IMR-90 (cell line): ENCODE data around the gene SPATA2L. TPM values are rescaled to one million over a fixed set of nuclear protein-coding genes. Genes with fewer than 3 reads are reported as not detected.

Experiments used
- ATAC-seq: fragments of 200-7000 bp; cut with Tn5 transposase; 2 replicates; pipeline ENCODE4 v1.9.1; 2020; ENCODE audit warnings: low read depth, mild to moderate bottlenecking, moderate library complexity
- BruUV-seq: library from RNA; stranded (reverse); fragments of 400-500 nt; replicated peaks from 2 replicates; lab custom pipeline; 2021; lab: Mats Ljungman, UMichigan
- CTCF ChIA-PET: fragments of 300-600 bp; formaldehyde crosslinking; extraction: SDS; loops from one replicate; lab custom pipeline; 2021; ENCODE audit warnings: antibody characterized with exemption; lab: Yijun Ruan, JAX
- POLR2A ChIA-PET: fragments of 300-600 bp; sonication (Branson Sonifier 250); formaldehyde crosslinking; loops from one replicate; lab custom pipeline; 2022; ENCODE audit warnings: antibody characterized with exemption; ENCODE audit not compliant: unreplicated experiment; lab: Charles Lee
- DNase-seq: peaks from one replicate; pipeline ENCODE4 v3.0.0; 2013
- H2AFZ ChIP-seq: replicated peaks from 2 replicates; pipeline ENCODE3; 2013; ENCODE audit warnings: low read length, mild to moderate bottlenecking; ENCODE audit not compliant: poor library complexity
- H2AK5ac ChIP-seq: 2 replicates; pipeline ENCODE4 v1.6.1; 2013; ENCODE audit warnings: low read depth, low read length, inconsistent platforms
- H2AK9ac ChIP-seq: replicated peaks from 2 replicates; pipeline ENCODE3; 2013; ENCODE audit warnings: mild to moderate bottlenecking, low read depth, low read length, moderate library complexity; ENCODE audit not compliant: poor library complexity
- H2BK120ac ChIP-seq: 2 replicates; pipeline ENCODE4 v1.6.1; 2013; ENCODE audit warnings: low read depth, low read length, inconsistent platforms
- H2BK15ac ChIP-seq: 3 replicates; pipeline ENCODE4 v1.6.1; 2013; ENCODE audit warnings: low read depth, low read length, inconsistent platforms
- H2BK20ac ChIP-seq: 2 replicates; pipeline ENCODE4 v1.6.1; 2013; ENCODE audit warnings: low read depth, mild to moderate bottlenecking, inconsistent platforms, low read length, moderate library complexity
- H2BK5ac ChIP-seq: 2 replicates; pipeline ENCODE4 v1.6.1; 2013; ENCODE audit warnings: mild to moderate bottlenecking, low read depth, low read length, inconsistent platforms; ENCODE audit not compliant: poor library complexity, severe bottlenecking
- H3K14ac ChIP-seq: replicated peaks from 2 replicates; pipeline ENCODE4 v1.6.1; 2013; ENCODE audit warnings: low read depth, low read length, inconsistent platforms
- H3K18ac ChIP-seq: 2 replicates; pipeline ENCODE4 v1.6.1; 2013; ENCODE audit warnings: low read depth, low read length, control low read depth
- H3K23ac ChIP-seq: 2 replicates; pipeline ENCODE4 v1.6.1; 2013; ENCODE audit warnings: low read depth, low read length, inconsistent platforms
- H3K27ac ChIP-seq: 2 replicates; pipeline ENCODE4 v1.5.1; 2013; ENCODE audit warnings: mild to moderate bottlenecking, control low read depth, low read length; ENCODE audit not compliant: insufficient read depth
- H3K27me3 ChIP-seq: 2 replicates; pipeline ENCODE4 v1.6.1; 2013; ENCODE audit warnings: low read length; ENCODE audit not compliant: control insufficient read depth, insufficient read depth
- H3K36me3 ChIP-seq: 2 replicates; pipeline ENCODE4 v1.6.1; 2013; ENCODE audit warnings: low read length, mixed read lengths; ENCODE audit not compliant: control insufficient read depth, insufficient read depth
- H3K4ac ChIP-seq: 2 replicates; pipeline ENCODE4 v1.6.1; 2013; ENCODE audit warnings: low read depth, low read length, inconsistent platforms
- H3K4me1 ChIP-seq: 2 replicates; pipeline ENCODE4 v1.6.1; 2013; ENCODE audit warnings: low read length, mixed read lengths; ENCODE audit not compliant: control insufficient read depth, insufficient read depth
- H3K4me2 ChIP-seq: 2 replicates; pipeline ENCODE4 v1.6.1; 2013; ENCODE audit warnings: low read depth, mild to moderate bottlenecking, control low read depth, low read length, moderate library complexity
- H3K4me3 ChIP-seq: 2 replicates; pipeline ENCODE4 v1.5.1; 2013; ENCODE audit warnings: low read depth, mild to moderate bottlenecking, control low read depth, low read length, moderate library complexity; ENCODE audit not compliant: insufficient read depth
- H3K56ac ChIP-seq: 2 replicates; pipeline ENCODE4 v1.6.1; 2013; ENCODE audit warnings: low read length, inconsistent platforms; ENCODE audit not compliant: insufficient read depth; ENCODE audit errors: extremely low read depth
- H3K79me1 ChIP-seq, 2 experiments: 2 replicates each; pipeline ENCODE4 v1.6.1; 2013; ENCODE audit warnings: low read length in 2 of 2, inconsistent platforms in 1 of 2, low read depth in 1 of 2
- H3K9ac ChIP-seq: 2 replicates; pipeline ENCODE4 v1.6.1; 2013; ENCODE audit warnings: low read depth, low read length, control low read depth
- H3K9me1 ChIP-seq: 2 replicates; pipeline ENCODE4 v1.6.1; 2013; ENCODE audit warnings: low read length, inconsistent platforms; ENCODE audit not compliant: insufficient read depth
- H3K9me3 ChIP-seq: 2 replicates; pipeline ENCODE4 v1.6.1; 2013; ENCODE audit warnings: low read length; ENCODE audit not compliant: control insufficient read depth, insufficient read depth
- H4K20me1 ChIP-seq: 2 replicates; pipeline ENCODE4 v1.6.1; 2013; ENCODE audit warnings: low read length, inconsistent platforms; ENCODE audit not compliant: insufficient read depth
- H4K5ac ChIP-seq: 2 replicates; pipeline ENCODE4 v1.6.1; 2013; ENCODE audit warnings: mild to moderate bottlenecking, low read depth, low read length, control low read depth
- H4K8ac ChIP-seq, 2 experiments: 2 replicates each; pipeline ENCODE4 v1.6.1; 2013; ENCODE audit warnings: low read depth in 2 of 2, low read length in 2 of 2, control low read depth in 1 of 2, inconsistent platforms in 1 of 2
- H4K91ac ChIP-seq: 2 replicates; pipeline ENCODE4 v1.6.1; 2013; ENCODE audit warnings: low read depth, low read length, inconsistent platforms; ENCODE audit not compliant: insufficient read depth
- CEBPB ChIP-seq: IDR thresholded peaks from 2 replicates; pipeline ENCODE4 v1.6.1; 2012; ENCODE audit warnings: low read depth, low read length, improper control_type of control experiment
- MAFK ChIP-seq: IDR thresholded peaks from 2 replicates; pipeline ENCODE4 v1.6.1; 2012; ENCODE audit warnings: low read depth, low read length, improper control_type of control experiment
- MAZ ChIP-seq: IDR thresholded peaks from 2 replicates; pipeline ENCODE4 v1.6.1; 2012; ENCODE audit warnings: low read depth, mild to moderate bottlenecking, low read length, improper control_type of control experiment, moderate library complexity, borderline replicate concordance
- MXI1 ChIP-seq: IDR thresholded peaks from 2 replicates; pipeline ENCODE4 v1.6.1; 2012; ENCODE audit warnings: low read depth, mild to moderate bottlenecking, low read length, moderate library complexity, borderline replicate concordance
- NFE2L2 ChIP-seq: fragments of 150-350 bp; IDR thresholded peaks from 2 replicates; pipeline ENCODE4 v1.6.1; 2016; ENCODE audit warnings: low read depth, mild to moderate bottlenecking, low read length
- POLR2A ChIP-seq: IDR thresholded peaks from 2 replicates; pipeline ENCODE4 v1.6.1; 2012; ENCODE audit warnings: mild to moderate bottlenecking, low read depth, low read length
- RAD21 ChIP-seq: IDR thresholded peaks from 2 replicates; pipeline ENCODE4 v1.6.1; 2012; ENCODE audit warnings: low read length, improper control_type of control experiment
- RCOR1 ChIP-seq: IDR thresholded peaks from 2 replicates; pipeline ENCODE4 v1.6.1; 2012; ENCODE audit warnings: mild to moderate bottlenecking, low read length, improper control_type of control experiment; ENCODE audit not compliant: insufficient replicate concordance
- RFX5 ChIP-seq: IDR thresholded peaks from 2 replicates; pipeline ENCODE4 v1.8.0; 2012; ENCODE audit warnings: low read depth, mild to moderate bottlenecking, low read length, moderate library complexity
- SMC3 ChIP-seq: fragments of 150-350 bp; IDR thresholded peaks from 2 replicates; pipeline ENCODE4 v1.6.1; 2016; ENCODE audit warnings: low read depth, mild to moderate bottlenecking, antibody characterized with exemption, low read length, moderate library complexity
- WGBS, 2 experiments: methylation state at CpG; one replicate each; pipeline versions ENCODE4 v1.1.5 to v1.1.7; 2013; ENCODE audit warnings: missing lambda C conversion rate in 2 of 2; ENCODE audit not compliant: insufficient read length in 1 of 2; ENCODE audit errors: extremely low coverage in 2 of 2; 5-methylcytosine and 5-hydroxymethylcytosine counted together
- dilution Hi-C: fragments of 300-500 bp; cut with HindIII; formaldehyde crosslinking; loops from one replicate; pipeline ENCODE4 v1.14.3; 2018; ENCODE audit warnings: low sequenced_read_pairs; ENCODE audit not compliant: unreplicated experiment
- in situ Hi-C: fragments of 300-500 bp; cut with MboI; formaldehyde crosslinking; loops from 3 replicates; pipeline ENCODE4 v1.14.3; 2019; ENCODE audit warnings: low sequenced_read_pairs, inconsistent platforms, mixed read lengths
- intact Hi-C: fragments of 100-400 bp; cut with micrococcal nuclease; formaldehyde crosslinking; loops from 2 replicates; pipeline ENCODE4 v1.10.0; 2022
- polyA plus RNA-seq, 3 experiments: library from polyadenylated mRNA; depleted of rRNA; stranded (reverse); fragments of >200 nt; gene quantifications; 2 replicates each; pipeline ENCODE4 v1.2.3, GENCODE V29; 2012; ENCODE audit warnings: low replicate concordance in 1 of 3
- total RNA-seq: library from RNA; depleted of rRNA; stranded (reverse); fragments of >200 nt; gene quantifications from 2 replicates; pipeline ENCODE4 v1.2.3, GENCODE V29; 2012
- TF ChIP-seq, protein P1 (sequence below): fragments of 150-350 bp; IDR thresholded peaks from 2 replicates; pipeline ENCODE4 v1.6.1; 2016; ENCODE audit warnings: low read depth, mild to moderate bottlenecking, low read length, moderate library complexity, borderline replicate concordance
- TF ChIP-seq, protein P2 (sequence below): fragments of 150-350 bp; IDR thresholded peaks from 2 replicates; pipeline ENCODE4 v1.6.1; 2017; ENCODE audit warnings: mild to moderate bottlenecking, antibody characterized with exemption, low read length, low read depth
- TF ChIP-seq, protein P3 (sequence below): conservative IDR thresholded peaks from 2 replicates; pipeline ENCODE4 v1.5.1; 2012; ENCODE audit warnings: mild to moderate bottlenecking, low read depth, low read length, improper control_type of control experiment

Gene SPATA2L
- total and polyA plus RNA-seq, 2 of the 4 experiments (the other 2 are of a cell fraction), result 4.8 to 6.9 TPM

DNA sequence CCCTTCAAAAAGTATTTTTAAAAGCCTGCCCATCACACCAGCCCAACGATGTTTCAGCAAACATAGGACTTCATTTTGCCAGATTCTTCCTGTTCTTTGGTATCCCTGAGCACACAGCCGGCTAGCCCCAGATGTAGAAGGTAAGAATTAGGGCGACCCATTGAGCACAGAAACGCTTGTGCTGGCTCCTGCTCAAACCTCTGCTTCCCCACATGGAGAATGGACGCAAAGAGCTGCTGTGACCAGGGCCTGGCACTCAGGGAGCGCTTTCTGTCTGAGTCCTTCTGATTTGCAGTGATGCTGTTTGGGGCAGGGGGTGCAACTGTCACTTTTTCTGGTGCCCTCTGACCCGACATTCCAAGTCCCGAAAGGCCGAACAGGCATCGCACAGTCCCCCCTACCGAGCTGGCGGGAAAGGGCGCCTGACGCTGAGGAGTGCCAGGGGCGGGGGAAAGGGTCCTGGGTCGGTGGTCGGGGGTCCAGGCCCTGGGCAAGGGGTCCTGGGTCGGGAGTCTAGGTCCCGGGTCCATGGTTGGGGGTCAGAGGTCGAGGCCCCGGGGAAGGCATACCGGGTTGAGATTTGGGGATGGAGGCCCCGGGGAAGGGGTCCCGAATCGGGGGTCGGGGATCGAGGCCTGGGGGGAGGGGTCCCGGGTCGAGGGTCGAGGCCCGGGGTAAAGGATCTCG is 44.9 kb downstream of the SPATA2L start:
- WGBS, 2 experiments, result 19% methylated on average over 12 of the region's 32 CpGs; no CpG with 5 or more reads in 1 of the 2 experiments
- CTCF ChIA-PET, result no interaction called here

More for the DNA sequence above, 44.9 kb downstream of the SPATA2L start:
- no peak overlapping the region for H2AK5ac ChIP-seq
- H4K8ac ChIP-seq, result no peak overlapping the region; a peak in 1 of 4 replicates
- H3K4me2 ChIP-seq, result peak overlapping the region; percentile 94
- in situ Hi-C loops, result no loop called here
- H3K4ac ChIP-seq, result peak overlapping the region; percentile 98; the same call in 1 of the 2 replicates
- H2BK120ac ChIP-seq, result no peak overlapping the region
- intact Hi-C loops, result no loop called here
- H3K27ac ChIP-seq, result peak overlapping the region; percentile 24; the same call in 1 of the 2 replicates
- DNase-seq (no peak), ATAC-seq (no peak)
- H2AK9ac ChIP-seq, result peak overlapping the region; percentile 85
- H4K91ac ChIP-seq, result no peak overlapping the region
- peaks cover 33% of the 10 kb centered on the region for H4K20me1 ChIP-seq
- dilution Hi-C loops, result no loop called here
- no TSS peak for BruUV-seq
- H3K27me3 ChIP-seq, result no peaks in the 10 kb centered on the region
- H2BK5ac ChIP-seq, result no peak overlapping the region
- H3K23ac ChIP-seq, result 0 out of 2 replicates have a peak overlapping the region, but pooled peaks have one; percentile 51
- H3K18ac ChIP-seq, result no peak overlapping the region
- H3K4me1 ChIP-seq, result peaks cover 7% of the 10 kb centered on the region
- peaks cover 12% of the 10 kb centered on the region; the same call in 1 of the 2 replicates for H3K9me1 ChIP-seq
- POLR2A ChIA-PET, result interaction anchor here (0.7 kb wide), 1 partner anchor 91 kb away, joined by 6 read pairs; no protein-coding TSS in a partner anchor
- peaks cover 23 to 67% of the 10 kb centered on the region in 2 experiments for H3K79me1 ChIP-seq
- H2AFZ ChIP-seq, result no peak overlapping the region
- no peak for TF ChIP-seq MAZ
- TF ChIP-seq, protein P1, sequence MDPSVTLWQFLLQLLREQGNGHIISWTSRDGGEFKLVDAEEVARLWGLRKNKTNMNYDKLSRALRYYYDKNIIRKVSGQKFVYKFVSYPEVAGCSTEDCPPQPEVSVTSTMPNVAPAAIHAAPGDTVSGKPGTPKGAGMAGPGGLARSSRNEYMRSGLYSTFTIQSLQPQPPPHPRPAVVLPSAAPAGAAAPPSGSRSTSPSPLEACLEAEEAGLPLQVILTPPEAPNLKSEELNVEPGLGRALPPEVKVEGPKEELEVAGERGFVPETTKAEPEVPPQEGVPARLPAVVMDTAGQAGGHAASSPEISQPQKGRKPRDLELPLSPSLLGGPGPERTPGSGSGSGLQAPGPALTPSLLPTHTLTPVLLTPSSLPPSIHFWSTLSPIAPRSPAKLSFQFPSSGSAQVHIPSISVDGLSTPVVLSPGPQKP, result no peak
- TF ChIP-seq RAD21, result no peak
- TF ChIP-seq, protein P2, sequence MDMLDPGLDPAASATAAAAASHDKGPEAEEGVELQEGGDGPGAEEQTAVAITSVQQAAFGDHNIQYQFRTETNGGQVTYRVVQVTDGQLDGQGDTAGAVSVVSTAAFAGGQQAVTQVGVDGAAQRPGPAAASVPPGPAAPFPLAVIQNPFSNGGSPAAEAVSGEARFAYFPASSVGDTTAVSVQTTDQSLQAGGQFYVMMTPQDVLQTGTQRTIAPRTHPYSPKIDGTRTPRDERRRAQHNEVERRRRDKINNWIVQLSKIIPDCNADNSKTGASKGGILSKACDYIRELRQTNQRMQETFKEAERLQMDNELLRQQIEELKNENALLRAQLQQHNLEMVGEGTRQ, result no peak
- TF ChIP-seq, protein P3, sequence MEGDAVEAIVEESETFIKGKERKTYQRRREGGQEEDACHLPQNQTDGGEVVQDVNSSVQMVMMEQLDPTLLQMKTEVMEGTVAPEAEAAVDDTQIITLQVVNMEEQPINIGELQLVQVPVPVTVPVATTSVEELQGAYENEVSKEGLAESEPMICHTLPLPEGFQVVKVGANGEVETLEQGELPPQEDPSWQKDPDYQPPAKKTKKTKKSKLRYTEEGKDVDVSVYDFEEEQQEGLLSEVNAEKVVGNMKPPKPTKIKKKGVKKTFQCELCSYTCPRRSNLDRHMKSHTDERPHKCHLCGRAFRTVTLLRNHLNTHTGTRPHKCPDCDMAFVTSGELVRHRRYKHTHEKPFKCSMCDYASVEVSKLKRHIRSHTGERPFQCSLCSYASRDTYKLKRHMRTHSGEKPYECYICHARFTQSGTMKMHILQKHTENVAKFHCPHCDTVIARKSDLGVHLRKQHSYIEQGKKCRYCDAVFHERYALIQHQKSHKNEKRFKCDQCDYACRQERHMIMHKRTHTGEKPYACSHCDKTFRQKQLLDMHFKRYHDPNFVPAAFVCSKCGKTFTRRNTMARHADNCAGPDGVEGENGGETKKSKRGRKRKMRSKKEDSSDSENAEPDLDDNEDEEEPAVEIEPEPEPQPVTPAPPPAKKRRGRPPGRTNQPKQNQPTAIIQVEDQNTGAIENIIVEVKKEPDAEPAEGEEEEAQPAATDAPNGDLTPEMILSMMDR, result no peak
- TF ChIP-seq SMC3, result no peak
- TF ChIP-seq MXI1, result no peak
- TF ChIP-seq CEBPB, result no peak
- TF ChIP-seq NFE2L2, result no peak
- no peak for TF ChIP-seq RFX5
- no peak for TF ChIP-seq MAFK
- TF ChIP-seq RCOR1, result no peak
- no peak for TF ChIP-seq POLR2A
- no peak overlapping the region for H4K5ac ChIP-seq
- H3K36me3 ChIP-seq, result peaks cover 23% of the 10 kb centered on the region
- peak overlapping the region; percentile 87 for H3K4me3 ChIP-seq
- no peak overlapping the region for H3K56ac ChIP-seq
- H3K14ac ChIP-seq, result no peak overlapping the region
- H2BK20ac ChIP-seq, result no peak overlapping the region
- no peaks in the 10 kb centered on the region for H3K9me3 ChIP-seq
- H3K9ac ChIP-seq, result peak overlapping the region; percentile 96
- no peak overlapping the region for H2BK15ac ChIP-seq
